ENCODE results near the gene ARID2.

Gene ARID2

GRCh38 chr12:45834809-45835208 lies 105.3 kb downstream of the ARID2 start:
- in situ Hi-C loops (cut with MboI; ENCODE audit: low sequenced_read_pairs), result no loop called here

DNA sequence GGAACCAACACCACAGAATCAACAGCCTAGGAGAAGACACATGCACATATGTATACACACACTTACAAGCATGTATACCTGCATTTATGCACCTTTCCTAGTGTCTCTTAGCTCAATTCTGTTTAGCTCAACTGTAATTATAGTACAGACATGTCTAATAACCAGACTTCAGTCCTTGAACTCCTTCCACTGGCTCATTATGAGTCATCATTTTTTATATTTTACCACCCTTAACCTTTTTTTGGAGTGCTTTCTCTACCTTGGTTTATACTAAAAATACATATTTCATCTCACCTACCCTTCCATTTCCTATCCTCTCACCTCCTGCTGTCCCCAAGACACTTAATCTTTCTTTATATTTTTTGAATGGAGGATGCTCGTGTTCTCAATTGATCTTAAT lies 110.4 kb downstream of the ARID2 start:
- in situ Hi-C loops (cut with MboI; ENCODE audit: low sequenced_read_pairs), result no loop called here

GRCh38 chr12:45849289-45849688 lies 119.8 kb downstream of the ARID2 start:
- in situ Hi-C loops (cut with MboI; ENCODE audit: low sequenced_read_pairs), result no loop called here

- in situ Hi-C loops (cut with MboI; ENCODE audit: low sequenced_read_pairs), result no loop called here
Observed at GRCh38 chr12:45850302-45850701, 120.8 kb downstream of the ARID2 start.

DNA sequence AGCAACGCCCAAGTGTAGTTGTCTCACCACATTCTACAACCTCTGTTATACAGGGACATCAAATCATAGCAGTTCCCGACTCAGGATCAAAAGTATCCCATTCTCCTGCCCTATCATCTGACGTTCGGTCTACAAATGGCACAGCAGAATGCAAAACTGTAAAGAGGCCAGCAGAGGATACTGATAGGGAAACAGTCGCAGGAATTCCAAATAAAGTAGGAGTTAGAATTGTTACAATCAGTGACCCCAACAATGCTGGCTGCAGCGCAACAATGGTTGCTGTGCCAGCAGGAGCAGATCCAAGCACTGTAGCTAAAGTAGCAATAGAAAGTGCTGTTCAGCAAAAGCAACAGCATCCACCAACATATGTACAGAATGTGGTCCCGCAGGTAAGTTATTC lies 123.0 kb downstream of the ARID2 start:
- in situ Hi-C loops (cut with MboI; ENCODE audit: low sequenced_read_pairs), result no loop called here

DNA sequence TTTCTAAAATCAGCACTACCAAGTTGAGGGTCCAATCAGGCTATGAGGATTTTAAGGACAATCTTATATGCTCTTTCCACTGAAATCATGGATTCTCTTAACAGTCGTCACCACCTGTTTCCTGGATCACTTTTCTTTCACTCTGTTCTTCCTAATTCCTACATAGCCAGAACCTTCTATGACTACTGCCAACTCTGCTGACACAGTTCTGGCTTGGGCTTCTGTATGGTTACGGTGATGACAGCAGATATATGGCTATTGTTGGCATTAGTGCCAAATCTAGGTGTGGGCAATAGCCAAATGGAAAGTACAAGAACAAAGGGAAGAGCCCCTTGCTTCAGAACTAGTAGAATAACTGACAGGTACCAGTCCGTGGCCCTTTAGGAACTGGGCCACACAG lies 124.0 kb downstream of the ARID2 start:
- in situ Hi-C loops (cut with MboI; ENCODE audit: low sequenced_read_pairs), result no loop called here

DNA sequence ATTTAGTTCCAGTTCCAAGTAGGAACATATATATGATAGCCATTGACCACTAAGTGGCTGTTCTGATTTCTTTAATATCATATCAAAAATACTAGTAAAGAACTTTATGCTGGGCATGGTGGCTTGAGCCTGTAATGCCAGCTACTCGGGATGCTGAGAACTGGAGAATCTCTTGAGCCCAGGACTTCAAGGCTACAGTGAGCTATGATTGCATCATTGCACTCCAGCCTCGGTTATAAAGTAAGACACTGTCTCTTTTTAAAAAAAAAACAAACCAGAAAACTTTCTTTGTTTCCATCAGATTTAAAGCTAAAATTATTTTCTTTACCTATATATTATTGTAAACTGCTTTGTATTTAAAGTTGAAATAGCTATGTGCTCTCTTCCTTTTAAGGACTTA lies 133.8 kb downstream of the ARID2 start:
- in situ Hi-C loops (cut with MboI; ENCODE audit: low sequenced_read_pairs), result no loop called here

GRCh38 chr12:45866299-45866698 lies 136.8 kb downstream of the ARID2 start:
- in situ Hi-C loops (cut with MboI; ENCODE audit: low sequenced_read_pairs), result no loop called here

DNA sequence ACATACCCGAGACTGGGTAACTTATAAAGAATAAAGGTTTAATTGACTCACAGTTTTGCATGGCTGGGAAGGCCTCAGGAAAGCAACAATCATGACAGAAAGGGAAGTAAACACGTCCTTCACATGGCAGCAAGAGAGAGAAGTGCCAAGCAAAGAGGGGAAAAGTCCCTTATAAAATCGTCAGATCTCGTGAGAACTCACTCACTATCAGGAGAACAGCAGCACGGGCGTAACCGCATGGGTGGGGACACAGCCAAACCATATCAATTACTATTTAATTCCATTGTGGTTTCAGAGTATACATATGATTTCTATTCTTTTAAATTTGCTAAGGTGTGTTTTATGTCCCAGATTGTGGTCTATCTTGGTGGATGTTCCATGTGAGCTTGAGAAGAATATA lies 142.9 kb downstream of the ARID2 start:
- in situ Hi-C loops (cut with MboI; ENCODE audit: low sequenced_read_pairs), result no loop called here

GRCh38 chr12:45877069-45877468 lies 147.6 kb downstream of the ARID2 start:
- in situ Hi-C loops (cut with MboI; ENCODE audit: low sequenced_read_pairs), result no loop called here

DNA sequence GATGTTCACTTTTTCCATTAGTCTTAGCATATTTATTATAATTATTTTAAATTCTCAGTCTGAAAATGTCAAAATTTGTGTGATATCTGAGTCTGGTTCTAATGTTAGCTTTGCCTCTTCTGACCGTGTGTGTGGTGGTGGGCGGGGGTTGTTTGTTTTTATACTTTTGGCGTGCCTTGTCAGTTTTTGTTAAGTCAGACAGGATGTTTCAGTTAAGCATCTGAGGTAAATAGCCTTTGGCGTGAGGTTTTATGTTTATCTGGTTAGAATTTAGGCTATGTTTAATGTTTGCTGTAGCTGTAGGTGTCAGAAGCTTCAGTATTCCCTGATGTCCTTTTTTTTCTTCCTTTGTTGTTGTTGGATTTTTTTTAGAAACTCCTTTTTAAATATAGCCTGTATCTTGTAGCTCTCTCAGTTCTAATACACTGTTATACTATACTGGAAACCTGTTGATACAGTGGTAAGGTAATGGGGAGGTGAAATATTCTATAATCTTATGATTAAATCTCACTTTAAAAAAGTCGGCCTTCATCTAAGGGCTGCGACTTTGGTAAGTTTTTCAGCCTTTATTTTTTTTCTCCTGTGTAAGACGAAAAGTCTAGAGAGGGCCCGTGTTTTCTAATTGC lies 149.2 kb downstream of the ARID2 start:
- in situ Hi-C loops (cut with MboI; ENCODE audit: low sequenced_read_pairs), result no loop called here

DNA sequence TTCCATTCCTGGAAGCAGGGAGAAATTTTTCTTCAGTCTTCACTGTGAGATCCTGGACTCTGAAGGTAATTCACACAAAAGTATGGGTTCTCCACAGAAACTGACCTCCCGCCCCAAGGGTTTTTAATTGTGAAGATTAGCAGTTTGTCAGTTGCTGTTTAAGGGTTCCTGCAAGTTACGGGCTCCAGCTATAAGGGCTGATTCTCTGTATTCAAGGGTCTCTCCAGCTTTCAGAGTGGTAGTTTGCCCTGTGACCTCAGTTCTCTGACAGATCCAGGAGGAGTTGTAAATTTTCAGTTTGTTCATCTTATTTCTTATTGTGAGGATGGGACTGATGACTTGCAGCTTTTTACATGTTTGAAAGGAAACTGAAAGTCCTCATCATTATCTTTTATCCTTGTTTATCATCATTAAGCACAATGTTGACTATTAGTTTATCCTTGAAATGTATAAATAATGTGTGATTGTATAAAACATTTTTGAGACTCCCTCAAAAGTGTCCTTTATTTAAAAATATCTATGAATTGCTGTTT lies 149.9 kb downstream of the ARID2 start:
- in situ Hi-C loops (cut with MboI; ENCODE audit: low sequenced_read_pairs), result no loop called here

- in situ Hi-C loops (cut with MboI; ENCODE audit: low sequenced_read_pairs), result no loop called here
Observed at GRCh38 chr12:45880533-45880932, 151.0 kb downstream of the ARID2 start.

DNA sequence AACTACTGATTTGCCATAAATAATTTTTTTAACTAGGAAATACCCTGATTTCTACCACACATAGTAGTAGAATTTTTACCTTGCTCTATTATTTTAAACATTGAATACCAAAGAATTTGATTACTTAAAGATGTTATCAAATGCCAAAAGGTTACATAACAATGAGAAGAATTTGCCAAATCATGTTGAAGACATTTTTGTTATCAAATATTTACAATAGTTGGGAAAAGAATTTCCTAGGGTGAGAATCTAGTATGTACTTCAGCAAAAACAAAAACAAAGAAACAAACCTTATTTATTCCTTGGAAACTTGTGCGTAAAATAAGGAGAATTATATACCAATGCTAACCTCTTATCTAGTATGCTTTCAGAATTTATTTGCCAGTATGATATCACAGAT lies 153.7 kb downstream of the ARID2 start:
- in situ Hi-C loops (cut with MboI; ENCODE audit: low sequenced_read_pairs), result no loop called here

GRCh38 chr12:45886685-45887084 lies 157.2 kb downstream of the ARID2 start:
- in situ Hi-C loops (cut with MboI; ENCODE audit: low sequenced_read_pairs), result no loop called here

DNA sequence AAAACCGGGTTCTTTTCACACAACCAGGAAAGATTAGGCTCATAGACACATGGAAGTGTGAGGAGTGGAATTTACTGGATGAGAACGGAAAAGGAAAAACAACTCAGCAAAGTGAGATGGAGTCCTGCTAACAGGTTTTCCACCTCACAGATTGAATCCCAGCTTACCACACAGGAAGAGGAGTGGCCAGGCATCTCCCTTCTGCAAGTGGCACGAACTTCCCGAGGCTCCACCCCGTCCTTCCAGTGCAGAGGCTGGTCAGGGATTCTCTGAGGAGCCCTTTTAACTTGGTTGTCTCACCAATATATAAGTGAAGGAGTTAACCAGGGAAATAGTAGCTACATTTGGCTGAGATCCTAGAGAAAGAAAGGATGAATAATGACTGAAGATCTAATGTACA lies 158.0 kb downstream of the ARID2 start:
- in situ Hi-C loops (cut with MboI; ENCODE audit: low sequenced_read_pairs), result no loop called here

- in situ Hi-C loops (cut with MboI; ENCODE audit: low sequenced_read_pairs), result no loop called here
Observed at GRCh38 chr12:45890276-45890675, 160.8 kb downstream of the ARID2 start.

DNA sequence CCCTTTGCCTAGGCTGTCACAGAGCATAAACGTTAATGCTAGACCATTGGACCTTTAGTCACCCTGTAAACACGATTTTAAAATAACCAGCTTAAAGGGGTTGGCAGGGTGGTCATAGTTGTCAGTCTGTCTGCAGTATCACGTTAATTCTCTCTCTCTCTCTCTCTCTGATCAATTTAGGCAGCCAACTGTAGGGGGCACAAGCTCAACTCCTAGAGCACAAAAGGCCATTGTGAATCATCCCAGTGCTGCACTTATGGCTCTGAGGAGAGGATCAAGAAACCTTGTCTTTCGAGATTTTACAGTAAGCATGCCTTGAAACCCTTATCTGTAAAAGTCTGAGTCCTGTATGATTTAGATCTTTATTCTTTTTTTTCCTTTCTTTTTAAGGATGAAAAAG lies 163.7 kb downstream of the ARID2 start:
- in situ Hi-C loops (cut with MboI; ENCODE audit: low sequenced_read_pairs), result no loop called here

DNA sequence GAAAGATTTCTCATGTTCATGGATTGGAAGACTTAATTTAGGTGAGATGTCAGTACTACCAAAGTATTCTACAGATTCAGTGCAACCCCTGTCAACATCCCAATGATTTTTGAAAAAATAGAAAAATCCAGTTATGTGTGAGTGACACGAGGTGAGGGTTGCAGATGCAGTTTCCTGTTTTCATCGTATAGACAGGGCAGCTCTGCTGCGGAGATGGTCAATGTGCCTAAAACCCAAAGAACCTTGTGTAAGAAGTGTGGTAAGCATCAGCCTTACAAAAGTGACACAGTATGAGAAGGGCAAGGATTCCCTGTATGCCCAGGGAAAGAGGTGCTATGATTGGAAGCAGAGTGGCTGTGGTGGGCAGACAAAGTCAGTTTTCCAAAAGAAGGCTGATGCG lies 166.5 kb downstream of the ARID2 start:
- in situ Hi-C loops (cut with MboI; ENCODE audit: low sequenced_read_pairs), result no loop called here

DNA sequence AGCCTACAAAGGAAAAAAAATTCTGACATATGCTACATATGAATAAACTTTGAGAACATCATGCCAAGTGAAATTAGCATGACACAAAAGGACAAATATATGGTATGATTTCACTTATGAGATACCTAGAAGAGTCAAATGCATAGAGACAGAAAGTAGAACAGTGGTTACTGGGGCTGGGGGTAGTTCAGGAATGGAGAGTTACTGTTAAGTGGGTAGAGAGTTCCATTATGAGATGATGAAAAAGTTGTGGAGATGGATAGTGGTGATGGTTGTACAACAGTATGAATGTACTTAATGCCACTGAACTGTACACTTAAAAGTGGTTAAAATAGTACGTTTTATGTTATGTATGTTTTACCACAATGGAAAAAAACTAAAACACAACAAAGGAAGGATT lies 168.6 kb downstream of the ARID2 start:
- in situ Hi-C loops (cut with MboI; ENCODE audit: low sequenced_read_pairs), result no loop called here

DNA sequence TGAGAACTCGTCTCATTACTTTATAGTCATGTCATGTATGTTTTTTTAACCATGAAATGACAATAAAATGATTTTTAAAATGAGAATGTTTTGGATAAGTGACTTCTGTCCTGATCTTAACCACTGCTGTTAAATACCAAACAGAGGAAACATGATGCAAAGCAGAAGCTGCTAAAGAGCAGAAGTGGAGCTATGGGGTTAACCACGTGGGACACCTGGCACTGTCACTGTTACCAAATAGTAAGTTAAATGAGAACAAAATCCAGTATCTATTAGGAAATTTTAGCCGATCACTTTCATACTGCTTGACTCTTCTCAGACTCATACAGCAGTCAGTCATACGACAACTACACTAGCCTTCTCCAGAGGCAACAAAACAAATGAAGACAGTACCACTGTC lies 178.4 kb downstream of the ARID2 start:
- in situ Hi-C loops (cut with MboI; ENCODE audit: low sequenced_read_pairs), result no loop called here

DNA sequence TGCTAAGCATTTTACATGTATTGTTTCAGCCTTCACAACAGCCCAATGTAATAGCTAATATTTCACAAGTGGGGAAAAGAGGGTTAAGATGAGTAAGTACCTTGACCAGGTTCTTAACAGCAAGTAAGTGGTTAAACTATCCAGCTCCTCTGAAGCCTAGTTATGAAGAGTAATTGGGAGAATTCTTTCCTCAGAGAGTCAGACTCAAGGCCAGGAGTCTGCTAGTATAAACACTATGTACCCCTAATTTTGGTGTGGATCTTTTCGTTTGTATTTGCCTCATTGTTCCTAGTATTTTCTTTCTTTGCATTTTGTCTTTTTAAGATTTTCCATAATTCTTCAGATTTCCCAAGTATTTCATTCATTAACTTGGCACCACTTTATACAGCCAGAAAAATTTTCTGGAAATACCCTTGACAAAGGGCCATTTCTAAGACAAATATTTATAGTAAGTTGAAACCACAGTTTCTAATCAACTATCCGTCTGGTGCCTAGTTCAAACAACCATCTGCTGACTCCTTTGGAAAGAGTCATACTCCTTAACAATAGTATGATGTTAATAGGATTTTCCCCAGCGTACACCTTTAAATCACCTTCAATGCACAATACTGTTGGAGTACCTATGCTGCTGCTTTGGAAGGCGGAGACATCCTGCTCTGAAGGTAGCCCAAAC lies 179.7 kb downstream of the ARID2 start:
- in situ Hi-C loops (cut with MboI; ENCODE audit: low sequenced_read_pairs), result no loop called here

DNA sequence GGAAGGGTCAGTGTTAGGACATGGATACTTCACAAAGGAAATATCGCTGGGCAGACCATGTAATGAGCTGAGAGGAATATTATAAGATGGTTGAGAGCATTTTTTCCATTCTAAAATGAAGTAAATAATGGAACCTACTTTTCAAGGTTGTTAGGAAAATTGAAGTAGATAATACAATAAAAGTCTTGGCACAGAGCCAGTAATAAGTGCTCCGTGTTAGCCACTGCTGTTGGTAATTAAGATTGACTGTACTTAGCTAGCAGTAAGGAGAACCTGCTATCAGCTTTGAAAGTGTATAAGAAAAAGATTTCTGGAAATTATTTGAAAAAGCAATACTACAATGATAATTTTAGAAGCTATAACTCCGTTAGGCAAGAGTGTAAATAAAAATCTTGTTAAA lies 183.3 kb downstream of the ARID2 start:
- in situ Hi-C loops (cut with MboI; ENCODE audit: low sequenced_read_pairs), result no loop called here
